ENCODE data around the gene PNPLA4. TPM values are rescaled to one million over a fixed set of nuclear protein-coding genes. Genes with fewer than 3 reads are reported as not detected.

Gene PNPLA4
- total RNA-seq, 1 experiment from 2014 or later, result 15.5 TPM

Other genes starting within 250 kb of the PNPLA4 start
- gene VCX, start 84.2 kb downstream of the PNPLA4 start, total RNA-seq (2021; ENCODE audit: unreplicated experiment), result not detected
- gene VCX2, start 243.9 kb upstream of the PNPLA4 start, total RNA-seq (2021; ENCODE audit: unreplicated experiment), result not detected

All from HCT116 (cell line).